Measurements from ENCODE around the gene SLC66A2.

GRCh38 chr18:79863161-79864005, 88.1 kb downstream of the SLC66A2 start:
- TF ChIP-seq CTCF (IDR thresholded peaks at IDR 0.05; ENCODE audit: low read length) (no peak), EZH2 (IDR thresholded peaks at IDR 0.05; ENCODE audit: borderline replicate concordance, low read length) (no peak)
